Kidney (tissue), 14 donors: ENCODE data around the gene NT5C3B. TPM values are rescaled to one million over a fixed set of nuclear protein-coding genes. Genes with fewer than 3 reads are reported as not detected.

Experiments used
- DNase-seq, 5 donors: peaks; one replicate each; pipeline ENCODE4 v3.0.0-alpha.2; 2013 to 2020
- FAIRE-seq: peaks from 2 replicates; lab custom pipeline; 2012; peaks lifted over from hg19 to GRCh38; lab: Jason Lieb, UNC
- H3K27ac ChIP-seq, 2 donors: one replicate each; pipeline ENCODE4 v1.7.0; 2013; ENCODE audit warnings: low read depth in 2 of 2, low read length in 2 of 2, inconsistent platforms in 1 of 2
- H3K27me3 ChIP-seq: one replicate; pipeline ENCODE4 v1.7.1; 2013; ENCODE audit warnings: low read length, inconsistent platforms; ENCODE audit not compliant: control insufficient read depth, insufficient read depth
- H3K36me3 ChIP-seq, 3 donors: one replicate each; pipeline versions ENCODE4 v1.7.0 to v1.7.1; 2013; ENCODE audit warnings: low read length in 3 of 3, control low read depth in 1 of 3, inconsistent platforms in 1 of 3; ENCODE audit not compliant: insufficient read depth in 3 of 3, control insufficient read depth in 2 of 3
- H3K4me1 ChIP-seq, 3 donors: one replicate each; pipeline versions ENCODE4 v1.7.0 to v1.7.1; 2013; ENCODE audit warnings: low read length in 3 of 3, inconsistent platforms in 1 of 3, low read depth in 1 of 3; ENCODE audit not compliant: control insufficient read depth in 2 of 3, insufficient read depth in 2 of 3
- H3K4me3 ChIP-seq, 3 donors: one replicate each; pipeline versions ENCODE4 v1.7.0 to v1.8.1; 2013; ENCODE audit warnings: low read length in 3 of 3, control low read depth in 1 of 3, inconsistent platforms in 1 of 3
- H3K9ac ChIP-seq, 3 donors: one replicate each; pipeline versions ENCODE4 v1.7.0 to v1.7.1; 2013; ENCODE audit warnings: low read length in 3 of 3, control low read depth in 1 of 3, inconsistent platforms in 1 of 3
- H3K9me3 ChIP-seq, 3 donors: one replicate each; pipeline versions ENCODE4 v1.7.0 to v1.7.1; 2013; ENCODE audit warnings: low read length in 3 of 3, control low read depth in 1 of 3, inconsistent platforms in 1 of 3; ENCODE audit not compliant: control insufficient read depth in 2 of 3, insufficient read depth in 1 of 3
- CTCF ChIP-seq: IDR thresholded peaks from 3 replicates; pipeline ENCODE4 v1.5.1; 2012; ENCODE audit warnings: mild to moderate bottlenecking, moderate library complexity, borderline replicate concordance; ENCODE audit not compliant: insufficient read depth; ENCODE audit errors: extremely low read depth
- intact Hi-C: fragments of 100-400 bp; cut with DNase I; formaldehyde crosslinking; loops from one replicate; pipeline ENCODE4 v1.11.1; 2022
- polyA plus RNA-seq: library from polyadenylated mRNA; stranded (reverse); fragments of 350-450 nt; fragmentation: Illumina TruSeq; extraction: RNeasy Lipid Tissue Mini Kit (QIAGEN cat#74804); gene quantifications from one replicate; pipeline ENCODE4 v1.2.3, GENCODE V29; 2014; ENCODE audit warnings: low read depth, low replicate concordance; ENCODE audit not compliant: insufficient read depth
- total RNA-seq: library from RNA; stranded (reverse); fragmentation: NEBNext Ultra II Directional; extraction: Animal tissue kit (Norgen Biotek cat#: 25700); gene quantifications from one replicate; pipeline ENCODE4 v1.2.1, GENCODE V29; 2021
- donor health status: control.
- donor health status: control.
- donor health status: control.
- donor health status: control.
- donor health status: control.
- donor health status: DM: yes; HTN: yes; CAD: no.
- donor health status: Normal renal cell carcinoma (clear cell type).

NT5C3B gene
- total and polyA plus RNA-seq, 2 donors from 2014 or later = 44.0 to 88.0 TPM

- FAIRE-seq = no peak
- Histone ChIP-seq H3K4me3 (no peak overlapping the region), H3K27me3 (no peaks in the 10 kb centered on the region), H3K9ac (no peak overlapping the region), H3K27ac (no peak overlapping the region), H3K4me1 (peaks cover 0 to 8% (median 5%) of the 10 kb centered on the region in 3 donors), H3K36me3 (no peaks in the 10 kb centered on the region), H3K9me3 (no peaks in the 10 kb centered on the region)
- intact Hi-C loops = no loop called here
- no peak for DNase-seq
- TF ChIP-seq CTCF = no peak
These were observed 18.0 kb downstream of the NT5C3B start for GRCh38 chr17:41818024-41818423.

GRCh38 chr17:41816637-41817320, 19.3 kb downstream of the NT5C3B start:
- no peaks in the 10 kb centered on the region for H3K9me3 ChIP-seq
- no peak overlapping the region for H3K4me3 ChIP-seq
- intact Hi-C loops = no loop called here
- H3K27ac ChIP-seq = no peak overlapping the region
- FAIRE-seq (no peak), DNase-seq (no peak)
- H3K4me1 ChIP-seq = peaks cover 0 to 10% (median 8%) of the 10 kb centered on the region in 3 donors
- TF ChIP-seq CTCF = no peak
- no peaks in the 10 kb centered on the region for H3K36me3 ChIP-seq
- no peak overlapping the region for H3K9ac ChIP-seq
- H3K27me3 ChIP-seq = no peaks in the 10 kb centered on the region

- H3K9ac ChIP-seq = no peak overlapping the region
- no peaks in the 10 kb centered on the region for H3K27me3 ChIP-seq
- H3K9me3 ChIP-seq = no peaks in the 10 kb centered on the region
- peak overlapping the region in 1 of 3 donors; percentile 7 for H3K4me3 ChIP-seq
- DNase-seq = peak in 4 of 5 donors; percentile 35 to 74 (median 47)
- intact Hi-C loops = no loop called here
- no peaks in the 10 kb centered on the region for H3K36me3 ChIP-seq
- FAIRE-seq = no peak
- TF ChIP-seq CTCF = no peak
- no peak overlapping the region for H3K27ac ChIP-seq
- peaks cover 0 to 21% (median 13%) of the 10 kb centered on the region in 3 donors for H3K4me1 ChIP-seq
These were observed 21.8 kb downstream of the NT5C3B start for GRCh38 chr17:41814195-41814594.
